ENCODE measurements around the gene TCF12.

Gene TCF12

DNA sequence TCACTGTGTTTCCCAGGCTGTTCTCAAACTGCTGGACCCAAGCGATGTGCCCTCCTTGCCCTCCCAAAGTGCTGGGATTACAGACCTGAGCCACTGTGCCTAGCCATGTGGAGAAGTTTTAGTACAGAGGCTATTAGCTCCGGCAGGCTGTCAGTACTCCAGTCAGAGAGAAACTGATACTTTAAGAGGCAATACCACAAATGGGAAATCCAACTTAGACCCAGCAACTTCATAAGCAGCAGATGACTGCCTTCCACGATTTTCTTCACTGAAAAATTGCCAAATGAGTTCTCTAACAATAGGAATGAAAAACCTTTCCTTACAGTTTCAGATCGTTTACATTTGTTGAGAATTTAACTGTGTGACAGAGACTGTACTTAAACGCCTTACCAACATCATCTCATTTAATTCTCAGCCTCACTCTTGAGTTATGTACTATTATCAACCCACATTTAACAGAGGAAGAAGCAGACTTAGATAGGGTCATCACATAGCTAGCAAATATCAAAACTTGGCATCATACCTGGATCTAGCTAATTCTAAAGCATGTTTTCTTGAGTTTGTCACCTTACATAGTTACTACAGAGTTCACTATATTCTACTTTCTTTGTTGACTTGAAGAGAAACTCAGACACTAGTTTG is 127.4 kb downstream of the TCF12 start:
- Histone ChIP-seq H2AFZ (ENCODE audit: low read length) (no peak overlapping the region), H2BK15ac (ENCODE audit: low read length) (no peak overlapping the region), H2AK5ac (ENCODE audit: low read depth, low read length) (no peak overlapping the region), H4K8ac (ENCODE audit: low read depth, low read length) (no peak overlapping the region), H3K9ac (ENCODE audit: low read depth, low read length, poor library complexity) (no peak overlapping the region), H3K9me3 (replicated peaks in 1 of 2; ENCODE audit: control insufficient read depth in 2 of 2, insufficient read depth in 1 of 2, low read depth in 1 of 2, low read length in 2 of 2) (no peaks in the 10 kb centered on the region), H3K18ac (ENCODE audit: low read length) (no peak overlapping the region), H3K27ac (replicated peaks; ENCODE audit: low read length) (no peak overlapping the region), H3K23ac (ENCODE audit: low read depth, low read length, poor library complexity) (no peak overlapping the region), H2BK5ac (ENCODE audit: low read length) (no peak overlapping the region), H3K4me3 (ENCODE audit: low read length in 2 of 2) (no peak overlapping the region), H3K4me1 (ENCODE audit: control insufficient read depth in 2 of 2, insufficient read depth in 1 of 2, low read depth in 1 of 2, low read length in 2 of 2) (peaks cover 0 to 3% of the 10 kb centered on the region in 2 donors), H3K79me1 (ENCODE audit: low read depth, low read length) (no peaks in the 10 kb centered on the region), H4K91ac (ENCODE audit: low read depth, low read length, poor library complexity) (no peak overlapping the region), H3K27me3 (ENCODE audit: control insufficient read depth in 3 of 3, insufficient read depth in 3 of 3, low read depth in 1 of 3, low read length in 3 of 3) (no peaks in the 10 kb centered on the region), H3K14ac (ENCODE audit: low read length) (no peak overlapping the region), H2BK120ac (ENCODE audit: low read depth, low read length) (no peak overlapping the region), H2BK12ac (ENCODE audit: low read length) (no peak overlapping the region), H3K36me3 (replicated peaks in 1 of 2; ENCODE audit: control insufficient read depth in 2 of 2, insufficient read depth in 2 of 2, low read length in 2 of 2) (peaks cover 0 to 2% of the 10 kb centered on the region in 2 donors), H3K4me2 (ENCODE audit: insufficient read depth, low read length, poor library complexity, severe bottlenecking) (no peak overlapping the region), H3K4ac (ENCODE audit: low read length) (no peak overlapping the region)
- no CpG with 5 or more reads among the region's 5 CpGs for WGBS, 2 donors (ENCODE audit: extremely low coverage in 2 of 2, insufficient read length in 2 of 2, insufficient replicate concordance in 1 of 2)
- DNase-seq (ENCODE audit: low spot score) = no peak

DNA sequence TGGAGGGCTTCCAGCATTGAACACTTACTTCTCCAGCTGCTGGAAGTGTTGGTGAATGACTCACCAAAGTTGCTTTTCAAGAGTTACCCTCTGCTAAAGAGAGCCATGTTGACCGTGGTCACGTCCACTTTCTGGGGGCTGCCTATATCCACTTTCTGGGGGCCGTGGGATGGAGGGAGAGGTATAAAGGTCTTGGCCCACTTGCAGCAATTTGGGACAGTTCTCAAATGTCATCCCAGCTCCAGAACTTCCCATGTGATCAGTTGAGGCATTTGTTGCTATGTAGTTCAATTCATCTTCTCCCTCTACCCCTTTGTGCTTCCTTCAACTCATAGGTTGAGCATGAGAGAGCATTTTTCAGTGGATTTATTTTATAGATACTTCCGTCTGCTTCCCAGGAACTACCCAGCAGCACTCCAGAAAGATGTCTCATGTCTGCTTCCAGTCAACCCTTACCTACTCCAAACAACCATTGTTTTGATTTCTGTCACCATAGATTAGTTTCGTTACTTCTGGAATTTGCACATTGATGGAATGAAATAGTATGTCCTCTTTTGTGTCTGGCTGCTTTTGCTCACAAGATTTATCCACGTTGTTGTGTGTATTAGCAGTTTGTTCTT is 130.6 kb downstream of the TCF12 start:
- Histone ChIP-seq H3K4ac (ENCODE audit: low read length) (no peak overlapping the region), H3K18ac (ENCODE audit: low read length) (no peak overlapping the region), H3K27ac (replicated peaks; ENCODE audit: low read length) (no peak overlapping the region), H3K23ac (ENCODE audit: low read depth, low read length, poor library complexity) (no peak overlapping the region), H3K9me3 (replicated peaks in 1 of 2; ENCODE audit: control insufficient read depth in 2 of 2, insufficient read depth in 1 of 2, low read depth in 1 of 2, low read length in 2 of 2) (peaks cover 0 to 7% of the 10 kb centered on the region in 2 donors), H3K4me2 (ENCODE audit: insufficient read depth, low read length, poor library complexity, severe bottlenecking) (no peak overlapping the region), H3K4me3 (ENCODE audit: low read length in 2 of 2) (no peak overlapping the region), H2BK12ac (ENCODE audit: low read length) (no peak overlapping the region), H2BK5ac (ENCODE audit: low read length) (no peak overlapping the region), H2BK15ac (ENCODE audit: low read length) (no peak overlapping the region), H3K27me3 (ENCODE audit: control insufficient read depth in 3 of 3, insufficient read depth in 3 of 3, low read depth in 1 of 3, low read length in 3 of 3) (no peaks in the 10 kb centered on the region), H3K79me1 (ENCODE audit: low read depth, low read length) (no peaks in the 10 kb centered on the region), H2AK5ac (ENCODE audit: low read depth, low read length) (no peak overlapping the region), H3K9ac (ENCODE audit: low read depth, low read length, poor library complexity) (no peak overlapping the region), H4K8ac (ENCODE audit: low read depth, low read length) (no peak overlapping the region), H2BK120ac (ENCODE audit: low read depth, low read length) (no peak overlapping the region), H3K36me3 (replicated peaks in 1 of 2; ENCODE audit: control insufficient read depth in 2 of 2, insufficient read depth in 2 of 2, low read length in 2 of 2) (peaks cover 0 to 2% of the 10 kb centered on the region in 2 donors), H4K91ac (ENCODE audit: low read depth, low read length, poor library complexity) (no peak overlapping the region), H3K14ac (ENCODE audit: low read length) (no peak overlapping the region), H2AFZ (ENCODE audit: low read length) (no peak overlapping the region), H3K4me1 (ENCODE audit: control insufficient read depth in 2 of 2, insufficient read depth in 1 of 2, low read depth in 1 of 2, low read length in 2 of 2) (peaks cover 0 to 3% of the 10 kb centered on the region in 2 donors)
- no CpG with 5 or more reads among the region's 6 CpGs for WGBS, 2 donors (ENCODE audit: extremely low coverage in 2 of 2, insufficient read length in 2 of 2, insufficient replicate concordance in 1 of 2)
- no peak for DNase-seq (ENCODE audit: low spot score)

DNA sequence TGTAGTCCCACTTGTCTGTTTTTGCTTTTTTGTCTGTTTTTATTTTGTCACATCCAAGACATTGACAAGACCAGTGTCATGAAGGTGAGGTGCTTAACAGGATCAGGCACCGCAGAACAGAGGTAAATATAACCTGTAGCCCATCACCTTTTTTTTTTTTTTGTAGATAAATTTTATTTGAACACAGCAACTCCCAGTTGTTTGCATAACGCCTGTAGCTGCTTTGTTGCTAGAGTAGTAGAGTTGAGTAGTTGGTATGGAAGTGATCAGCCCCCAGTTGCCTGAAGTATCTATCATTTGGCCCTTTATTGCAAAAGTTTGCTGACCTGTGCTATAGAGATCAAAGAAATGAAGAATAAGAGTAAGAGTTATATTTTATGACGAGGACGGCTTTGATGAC is 135.0 kb downstream of the TCF12 start:
- no CpG with 5 or more reads among the region's 4 CpGs for WGBS, 2 donors (ENCODE audit: extremely low coverage in 2 of 2, insufficient read length in 2 of 2, insufficient replicate concordance in 1 of 2)
- H3K9ac ChIP-seq (ENCODE audit: low read depth, low read length, poor library complexity) = no peak overlapping the region
- no peak overlapping the region for H2AFZ ChIP-seq (ENCODE audit: low read length)
- no peak overlapping the region for H2BK120ac ChIP-seq (ENCODE audit: low read depth, low read length)
- H3K4me3 ChIP-seq (ENCODE audit: low read length in 2 of 2) = no peak overlapping the region
- no peak overlapping the region for H2BK5ac ChIP-seq (ENCODE audit: low read length)
- H3K18ac ChIP-seq (ENCODE audit: low read length) = no peak overlapping the region
- no peaks in the 10 kb centered on the region for H3K36me3 ChIP-seq (replicated peaks in 1 of 2; ENCODE audit: control insufficient read depth in 2 of 2, insufficient read depth in 2 of 2, low read length in 2 of 2)
- no peaks in the 10 kb centered on the region for H3K27me3 ChIP-seq (ENCODE audit: control insufficient read depth in 3 of 3, insufficient read depth in 3 of 3, low read depth in 1 of 3, low read length in 3 of 3)
- H2BK12ac ChIP-seq (ENCODE audit: low read length) = no peak overlapping the region
- H3K27ac ChIP-seq (replicated peaks; ENCODE audit: low read length) = no peak overlapping the region
- H3K9me3 ChIP-seq (replicated peaks in 1 of 2; ENCODE audit: control insufficient read depth in 2 of 2, insufficient read depth in 1 of 2, low read depth in 1 of 2, low read length in 2 of 2) = peaks cover 0 to 7% of the 10 kb centered on the region in 2 donors
- no peak overlapping the region for H2AK5ac ChIP-seq (ENCODE audit: low read depth, low read length)
- no peak overlapping the region for H4K91ac ChIP-seq (ENCODE audit: low read depth, low read length, poor library complexity)
- H3K4me2 ChIP-seq (ENCODE audit: insufficient read depth, low read length, poor library complexity, severe bottlenecking) = no peak overlapping the region
- H3K79me1 ChIP-seq (ENCODE audit: low read depth, low read length) = no peaks in the 10 kb centered on the region
- H3K14ac ChIP-seq (ENCODE audit: low read length) = no peak overlapping the region
- no peak overlapping the region for H2BK15ac ChIP-seq (ENCODE audit: low read length)
- peaks cover 0 to 3% of the 10 kb centered on the region in 2 donors for H3K4me1 ChIP-seq (ENCODE audit: control insufficient read depth in 2 of 2, insufficient read depth in 1 of 2, low read depth in 1 of 2, low read length in 2 of 2)
- no peak overlapping the region for H3K4ac ChIP-seq (ENCODE audit: low read length)
- no peak overlapping the region for H3K23ac ChIP-seq (ENCODE audit: low read depth, low read length, poor library complexity)
- DNase-seq (ENCODE audit: low spot score) = no peak
- H4K8ac ChIP-seq (ENCODE audit: low read depth, low read length) = no peak overlapping the region

DNA sequence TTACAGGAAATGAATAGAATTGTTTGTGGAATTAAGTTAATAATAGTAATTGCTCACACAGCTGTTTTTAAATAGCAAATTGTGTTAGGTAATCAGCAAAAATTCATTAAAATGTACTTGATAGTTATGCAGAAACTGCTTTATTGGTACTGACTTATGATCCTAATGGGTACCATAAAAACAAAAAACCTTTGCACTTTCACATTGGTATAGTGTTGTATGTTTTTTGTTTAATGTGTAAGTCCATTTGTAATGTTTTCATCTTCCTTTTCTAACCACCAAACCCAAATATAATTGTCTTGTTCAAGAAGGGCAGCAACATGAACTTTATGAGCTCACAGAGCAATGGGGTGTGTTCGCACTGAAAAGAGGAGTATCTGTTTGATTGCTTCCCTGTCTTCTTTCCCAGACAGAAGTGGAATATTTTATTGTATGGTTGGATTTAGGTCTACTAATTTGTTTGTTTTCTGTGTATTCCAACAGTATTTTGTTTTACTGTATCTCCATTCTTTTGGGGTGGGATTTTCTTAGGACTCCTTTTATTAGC is 135.8 kb downstream of the TCF12 start:
- Histone ChIP-seq H4K91ac (ENCODE audit: low read depth, low read length, poor library complexity) (no peak overlapping the region), H3K4ac (ENCODE audit: low read length) (no peak overlapping the region), H3K9me3 (replicated peaks in 1 of 2; ENCODE audit: control insufficient read depth in 2 of 2, insufficient read depth in 1 of 2, low read depth in 1 of 2, low read length in 2 of 2) (peaks cover 0 to 7% of the 10 kb centered on the region in 2 donors), H3K23ac (ENCODE audit: low read depth, low read length, poor library complexity) (no peak overlapping the region), H2BK15ac (ENCODE audit: low read length) (no peak overlapping the region), H2AK5ac (ENCODE audit: low read depth, low read length) (no peak overlapping the region), H3K18ac (ENCODE audit: low read length) (no peak overlapping the region), H3K36me3 (replicated peaks in 1 of 2; ENCODE audit: control insufficient read depth in 2 of 2, insufficient read depth in 2 of 2, low read length in 2 of 2) (no peaks in the 10 kb centered on the region), H3K27me3 (ENCODE audit: control insufficient read depth in 3 of 3, insufficient read depth in 3 of 3, low read depth in 1 of 3, low read length in 3 of 3) (no peaks in the 10 kb centered on the region), H3K27ac (replicated peaks; ENCODE audit: low read length) (no peak overlapping the region), H3K4me3 (ENCODE audit: low read length in 2 of 2) (no peak overlapping the region), H3K4me1 (ENCODE audit: control insufficient read depth in 2 of 2, insufficient read depth in 1 of 2, low read depth in 1 of 2, low read length in 2 of 2) (peaks cover 0 to 3% of the 10 kb centered on the region in 2 donors), H3K9ac (ENCODE audit: low read depth, low read length, poor library complexity) (no peak overlapping the region), H2BK5ac (ENCODE audit: low read length) (no peak overlapping the region), H2BK12ac (ENCODE audit: low read length) (no peak overlapping the region), H3K4me2 (ENCODE audit: insufficient read depth, low read length, poor library complexity, severe bottlenecking) (no peak overlapping the region), H2BK120ac (ENCODE audit: low read depth, low read length) (no peak overlapping the region), H4K8ac (ENCODE audit: low read depth, low read length) (no peak overlapping the region), H2AFZ (ENCODE audit: low read length) (no peak overlapping the region), H3K79me1 (ENCODE audit: low read depth, low read length) (peaks cover under 1% of the 10 kb centered on the region), H3K14ac (ENCODE audit: low read length) (no peak overlapping the region)
- no CpG with 5 or more reads among the region's 1 CpG for whole genome bisulfite sequencing, 2 donors (ENCODE audit: extremely low coverage in 2 of 2, insufficient read length in 2 of 2, insufficient replicate concordance in 1 of 2)
- no peak for DNase-seq (ENCODE audit: low spot score)

All from neuronal stem cell (in vitro differentiated cells).